HEK293 (cell line): ENCODE results near the gene TMEM45A.

Experiments
- GLIS2 ChIP-seq: fragments of 450-650 bp; formaldehyde crosslinking; IDR thresholded peaks from 2 replicates; pipeline ENCODE4 v1.5.1; 2016; ENCODE audit warnings: missing biosample characterization, missing genetic modification characterization
- KLF9 ChIP-seq: fragments of 450-650 bp; formaldehyde crosslinking; IDR thresholded peaks from 2 replicates; pipeline ENCODE4 v1.5.1; 2016; ENCODE audit warnings: missing biosample characterization, missing genetic modification characterization, low read depth
- ZBTB1 ChIP-seq: fragments of 450-650 bp; formaldehyde crosslinking; IDR thresholded peaks from 2 replicates; pipeline ENCODE4 v1.5.1; 2016; ENCODE audit warnings: missing biosample characterization, missing genetic modification characterization
- ZBTB44 ChIP-seq: fragments of 450-650 bp; IDR thresholded peaks from 2 replicates; pipeline ENCODE4 v1.5.1; 2018; ENCODE audit warnings: missing biosample characterization, mild to moderate bottlenecking, missing genetic modification characterization
- ZNF24 ChIP-seq: fragments of 450-650 bp; formaldehyde crosslinking; IDR thresholded peaks from 2 replicates; pipeline ENCODE4 v1.5.1; 2016; ENCODE audit warnings: missing biosample characterization, missing genetic modification characterization
- ZNF354C ChIP-seq: fragments of 450-650 bp; formaldehyde crosslinking; IDR thresholded peaks from 2 replicates; pipeline ENCODE4 v1.5.1; 2016; ENCODE audit warnings: missing biosample characterization, missing genetic modification characterization, low read depth, borderline replicate concordance
- ZNF394 ChIP-seq: fragments of 450-650 bp; formaldehyde crosslinking; IDR thresholded peaks from 2 replicates; pipeline ENCODE4 v1.5.1; 2016; ENCODE audit warnings: missing biosample characterization, missing genetic modification characterization, mild to moderate bottlenecking, moderate library complexity, borderline replicate concordance
- ZNF433 ChIP-seq: fragments of 450-650 bp; formaldehyde crosslinking; IDR thresholded peaks from 2 replicates; pipeline ENCODE4 v1.5.1; 2016; ENCODE audit warnings: missing biosample characterization, missing genetic modification characterization, low read depth
- ZNF501 ChIP-seq: fragments of 450-650 bp; formaldehyde crosslinking; IDR thresholded peaks from 2 replicates; pipeline ENCODE4 v1.5.1; 2016; ENCODE audit warnings: missing biosample characterization, missing genetic modification characterization
- ZNF624 ChIP-seq: fragments of 450-650 bp; formaldehyde crosslinking; IDR thresholded peaks from 2 replicates; pipeline ENCODE4 v1.5.1; 2017; ENCODE audit warnings: missing biosample characterization, missing genetic modification characterization
- ZNF639 ChIP-seq: fragments of 450-650 bp; formaldehyde crosslinking; IDR thresholded peaks from 2 replicates; pipeline ENCODE4 v1.5.1; 2016; ENCODE audit warnings: missing biosample characterization, missing genetic modification characterization
- TF ChIP-seq, protein P1 (sequence below): fragments of 450-650 bp; formaldehyde crosslinking; IDR thresholded peaks from 2 replicates; pipeline ENCODE4 v1.5.1; 2016; ENCODE audit warnings: missing biosample characterization, missing genetic modification characterization
- TF ChIP-seq, protein P2 (sequence below): fragments of 450-650 bp; formaldehyde crosslinking; IDR thresholded peaks from 2 replicates; pipeline ENCODE4 v1.5.1; 2016; ENCODE audit warnings: missing biosample characterization, missing genetic modification characterization
- TF ChIP-seq, protein P3 (sequence below): fragments of 450-650 bp; formaldehyde crosslinking; IDR thresholded peaks from 2 replicates; pipeline ENCODE4 v1.5.1; 2016; ENCODE audit warnings: missing biosample characterization, missing genetic modification characterization, low read depth

GRCh38 chr3:100581650-100582049 lies 89.2 kb downstream of the TMEM45A start:
- TF ChIP-seq ZNF354C (tag by site-specific recombination): no peak
- TF ChIP-seq, protein P1, sequence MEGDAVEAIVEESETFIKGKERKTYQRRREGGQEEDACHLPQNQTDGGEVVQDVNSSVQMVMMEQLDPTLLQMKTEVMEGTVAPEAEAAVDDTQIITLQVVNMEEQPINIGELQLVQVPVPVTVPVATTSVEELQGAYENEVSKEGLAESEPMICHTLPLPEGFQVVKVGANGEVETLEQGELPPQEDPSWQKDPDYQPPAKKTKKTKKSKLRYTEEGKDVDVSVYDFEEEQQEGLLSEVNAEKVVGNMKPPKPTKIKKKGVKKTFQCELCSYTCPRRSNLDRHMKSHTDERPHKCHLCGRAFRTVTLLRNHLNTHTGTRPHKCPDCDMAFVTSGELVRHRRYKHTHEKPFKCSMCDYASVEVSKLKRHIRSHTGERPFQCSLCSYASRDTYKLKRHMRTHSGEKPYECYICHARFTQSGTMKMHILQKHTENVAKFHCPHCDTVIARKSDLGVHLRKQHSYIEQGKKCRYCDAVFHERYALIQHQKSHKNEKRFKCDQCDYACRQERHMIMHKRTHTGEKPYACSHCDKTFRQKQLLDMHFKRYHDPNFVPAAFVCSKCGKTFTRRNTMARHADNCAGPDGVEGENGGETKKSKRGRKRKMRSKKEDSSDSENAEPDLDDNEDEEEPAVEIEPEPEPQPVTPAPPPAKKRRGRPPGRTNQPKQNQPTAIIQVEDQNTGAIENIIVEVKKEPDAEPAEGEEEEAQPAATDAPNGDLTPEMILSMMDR (tag by site-specific recombination): no peak
- no peak for TF ChIP-seq ZBTB44 (tag by site-specific recombination)
- no peak for TF ChIP-seq ZNF624 (tag by site-specific recombination)
- no peak for TF ChIP-seq ZNF639 (tag by site-specific recombination)
- TF ChIP-seq, protein P2, sequence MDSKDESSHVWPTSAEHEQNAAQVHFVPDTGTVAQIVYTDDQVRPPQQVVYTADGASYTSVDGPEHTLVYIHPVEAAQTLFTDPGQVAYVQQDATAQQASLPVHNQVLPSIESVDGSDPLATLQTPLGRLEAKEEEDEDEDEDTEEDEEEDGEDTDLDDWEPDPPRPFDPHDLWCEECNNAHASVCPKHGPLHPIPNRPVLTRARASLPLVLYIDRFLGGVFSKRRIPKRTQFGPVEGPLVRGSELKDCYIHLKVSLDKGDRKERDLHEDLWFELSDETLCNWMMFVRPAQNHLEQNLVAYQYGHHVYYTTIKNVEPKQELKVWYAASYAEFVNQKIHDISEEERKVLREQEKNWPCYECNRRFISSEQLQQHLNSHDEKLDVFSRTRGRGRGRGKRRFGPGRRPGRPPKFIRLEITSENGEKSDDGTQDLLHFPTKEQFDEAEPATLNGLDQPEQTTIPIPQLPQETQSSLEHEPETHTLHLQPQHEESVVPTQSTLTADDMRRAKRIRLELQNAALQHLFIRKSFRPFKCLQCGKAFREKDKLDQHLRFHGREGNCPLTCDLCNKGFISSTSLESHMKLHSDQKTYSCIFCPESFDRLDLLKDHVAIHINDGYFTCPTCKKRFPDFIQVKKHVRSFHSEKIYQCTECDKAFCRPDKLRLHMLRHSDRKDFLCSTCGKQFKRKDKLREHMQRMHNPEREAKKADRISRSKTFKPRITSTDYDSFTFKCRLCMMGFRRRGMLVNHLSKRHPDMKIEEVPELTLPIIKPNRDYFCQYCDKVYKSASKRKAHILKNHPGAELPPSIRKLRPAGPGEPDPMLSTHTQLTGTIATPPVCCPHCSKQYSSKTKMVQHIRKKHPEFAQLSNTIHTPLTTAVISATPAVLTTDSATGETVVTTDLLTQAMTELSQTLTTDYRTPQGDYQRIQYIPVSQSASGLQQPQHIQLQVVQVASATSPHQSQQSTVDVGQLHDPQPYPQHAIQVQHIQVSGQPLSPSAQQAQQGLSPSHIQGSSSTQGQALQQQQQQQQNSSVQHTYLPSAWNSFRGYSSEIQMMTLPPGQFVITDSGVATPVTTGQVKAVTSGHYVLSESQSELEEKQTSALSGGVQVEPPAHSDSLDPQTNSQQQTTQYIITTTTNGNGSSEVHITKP: no peak
- TF ChIP-seq ZNF433: no peak
- TF ChIP-seq ZNF501 (tag by site-specific recombination): no peak
- TF ChIP-seq ZNF24 (tag by site-specific recombination): no peak
- TF ChIP-seq, protein P3, sequence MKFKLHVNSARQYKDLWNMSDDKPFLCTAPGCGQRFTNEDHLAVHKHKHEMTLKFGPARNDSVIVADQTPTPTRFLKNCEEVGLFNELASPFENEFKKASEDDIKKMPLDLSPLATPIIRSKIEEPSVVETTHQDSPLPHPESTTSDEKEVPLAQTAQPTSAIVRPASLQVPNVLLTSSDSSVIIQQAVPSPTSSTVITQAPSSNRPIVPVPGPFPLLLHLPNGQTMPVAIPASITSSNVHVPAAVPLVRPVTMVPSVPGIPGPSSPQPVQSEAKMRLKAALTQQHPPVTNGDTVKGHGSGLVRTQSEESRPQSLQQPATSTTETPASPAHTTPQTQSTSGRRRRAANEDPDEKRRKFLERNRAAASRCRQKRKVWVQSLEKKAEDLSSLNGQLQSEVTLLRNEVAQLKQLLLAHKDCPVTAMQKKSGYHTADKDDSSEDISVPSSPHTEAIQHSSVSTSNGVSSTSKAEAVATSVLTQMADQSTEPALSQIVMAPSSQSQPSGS: no peak
- no peak for TF ChIP-seq ZBTB1 (tag by site-specific recombination)
- TF ChIP-seq ZNF394: no peak
- TF ChIP-seq KLF9: no peak
- no peak for TF ChIP-seq GLIS2 (tag by site-specific recombination)
